ENCODE data around the gene OR2W1.

DNA sequence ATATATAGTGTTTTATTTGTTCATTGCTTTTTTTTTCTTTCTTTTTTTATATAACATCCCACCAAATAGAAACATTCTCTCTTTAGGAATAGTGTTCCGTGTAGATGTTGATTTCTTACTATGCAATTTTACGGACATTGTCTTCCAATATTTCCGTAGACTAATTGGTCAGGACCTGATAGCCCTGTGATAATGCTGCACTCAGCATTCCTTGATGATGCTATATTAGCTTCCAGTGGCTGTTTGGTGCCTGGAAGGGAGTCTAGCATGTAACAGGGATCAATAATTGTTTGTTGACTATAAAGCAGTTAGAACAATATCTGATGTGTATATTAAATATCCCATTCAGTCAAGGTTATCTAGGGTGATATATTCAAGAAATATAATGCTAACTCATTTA, 6.7 kb upstream of the OR2W1 start:
- no peak for TF ChIP-seq POLR2A (IDR thresholded peaks at IDR 0.05; ENCODE audit: low read depth, low read length)
- TF ChIP-seq TAF1 (IDR thresholded peaks at IDR 0.05; ENCODE audit: borderline replicate concordance, low read depth, low read length): no peak
- no peak for TF ChIP-seq POLR2AphosphoS5 (IDR thresholded peaks at IDR 0.05; ENCODE audit: low read depth, low read length)

Data from GM12892 (cell line).